ENCODE results near the gene ITIH6.

Gene ITIH6

DNA sequence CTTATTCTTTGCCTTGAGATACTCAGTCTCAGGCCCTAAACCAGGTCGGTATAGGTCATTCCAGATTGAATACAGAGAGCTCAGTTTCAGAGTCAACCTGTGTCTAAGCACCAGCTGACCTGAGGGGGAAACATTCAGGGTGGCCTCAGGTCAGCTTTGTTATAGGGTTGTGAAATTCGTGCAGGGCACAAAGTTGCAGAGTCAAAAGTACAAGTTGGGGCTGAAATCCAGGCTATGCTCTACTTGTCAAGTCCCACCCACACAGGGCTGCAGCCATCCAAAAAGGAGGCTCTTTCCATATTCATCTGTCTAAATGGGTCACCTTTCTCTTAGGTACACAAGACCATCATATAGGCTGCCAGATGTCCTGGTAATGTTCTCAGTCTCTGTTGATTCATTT is 89.7 kb downstream of the ITIH6 start:
- no peak for DNase-seq
